Measurements from ENCODE around the gene PTBP1.

Gene PTBP1

GRCh38 chr19:782878-783668 is 14.2 kb upstream of the PTBP1 start:
- DNase-seq (ENCODE audit: insufficient read length, low spot score), result no peak
- no peak for FAIRE-seq
- TF ChIP-seq POLR2A (IDR thresholded peaks at IDR 0.05; ENCODE audit: low read depth, low read length), result no peak

GRCh38 chr19:784541-784940 is 12.7 kb upstream of the PTBP1 start:
- FAIRE-seq (no peak), DNase-seq (ENCODE audit: insufficient read length, low spot score) (no peak)
- TF ChIP-seq POLR2A (IDR thresholded peaks at IDR 0.05; ENCODE audit: low read depth, low read length), result no peak

GRCh38 chr19:787536-787935 is 9.7 kb upstream of the PTBP1 start:
- no peak for TF ChIP-seq POLR2A (IDR thresholded peaks at IDR 0.05; ENCODE audit: low read depth, low read length)
- DNase-seq (ENCODE audit: insufficient read length, low spot score) (no peak), FAIRE-seq (no peak)

- DNase-seq (ENCODE audit: insufficient read length, low spot score) (no peak), FAIRE-seq (no peak)
- no peak for TF ChIP-seq POLR2A (IDR thresholded peaks at IDR 0.05; ENCODE audit: low read depth, low read length)
These were observed 8.6 kb upstream of the PTBP1 start for GRCh38 chr19:788686-788982.

- TF ChIP-seq POLR2A (IDR thresholded peaks at IDR 0.05; ENCODE audit: low read depth, low read length), result no peak
- DNase-seq (ENCODE audit: insufficient read length, low spot score), result no peak
- FAIRE-seq, result no peak
These were observed 8.1 kb upstream of the PTBP1 start for GRCh38 chr19:788983-789700.

- TF ChIP-seq POLR2A (IDR thresholded peaks at IDR 0.05; ENCODE audit: low read depth, low read length), result no peak
- no peak for DNase-seq (ENCODE audit: insufficient read length, low spot score)
- FAIRE-seq, result no peak
These were observed 7.6 kb upstream of the PTBP1 start for GRCh38 chr19:789701-790060.

GRCh38 chr19:791007-791566 is 6.2 kb upstream of the PTBP1 start:
- no peak for TF ChIP-seq POLR2A (IDR thresholded peaks at IDR 0.05; ENCODE audit: low read depth, low read length)
- FAIRE-seq, result no peak
- DNase-seq (ENCODE audit: insufficient read length, low spot score), result no peak

- FAIRE-seq, result no peak
- no peak for DNase-seq (ENCODE audit: insufficient read length, low spot score)
- TF ChIP-seq POLR2A (IDR thresholded peaks at IDR 0.05; ENCODE audit: low read depth, low read length), result no peak
These were observed 5.5 kb upstream of the PTBP1 start for GRCh38 chr19:791567-792305.

- FAIRE-seq, result no peak
- no peak for TF ChIP-seq POLR2A (IDR thresholded peaks at IDR 0.05; ENCODE audit: low read depth, low read length)
- DNase-seq (ENCODE audit: insufficient read length, low spot score), result no peak
These were observed 4.9 kb upstream of the PTBP1 start for GRCh38 chr19:792306-792885.

GRCh38 chr19:793806-794205 is 3.4 kb upstream of the PTBP1 start:
- FAIRE-seq (no peak), DNase-seq (ENCODE audit: insufficient read length, low spot score) (no peak)

GRCh38 chr19:795073-795611 is 2.1 kb upstream of the PTBP1 start:
- peak; percentile 15 for DNase-seq (ENCODE audit: insufficient read length, low spot score)
- TF ChIP-seq POLR2A (IDR thresholded peaks at IDR 0.05; ENCODE audit: low read depth, low read length), result no peak
- no peak for FAIRE-seq

More at GRCh38 chr19:793806-794205, 3.4 kb upstream of the PTBP1 start:
- TF ChIP-seq POLR2A (IDR thresholded peaks at IDR 0.05; ENCODE audit: low read depth, low read length), result no peak

GRCh38 chr19:795691-796581 is 1.3 kb upstream of the PTBP1 start:
- FAIRE-seq (no peak), DNase-seq (ENCODE audit: insufficient read length, low spot score) (no peak)
- TF ChIP-seq POLR2A (IDR thresholded peaks at IDR 0.05; ENCODE audit: low read depth, low read length), result no peak
